ENCODE measurements around the gene PCP4L1.

PCP4L1 gene

DNA sequence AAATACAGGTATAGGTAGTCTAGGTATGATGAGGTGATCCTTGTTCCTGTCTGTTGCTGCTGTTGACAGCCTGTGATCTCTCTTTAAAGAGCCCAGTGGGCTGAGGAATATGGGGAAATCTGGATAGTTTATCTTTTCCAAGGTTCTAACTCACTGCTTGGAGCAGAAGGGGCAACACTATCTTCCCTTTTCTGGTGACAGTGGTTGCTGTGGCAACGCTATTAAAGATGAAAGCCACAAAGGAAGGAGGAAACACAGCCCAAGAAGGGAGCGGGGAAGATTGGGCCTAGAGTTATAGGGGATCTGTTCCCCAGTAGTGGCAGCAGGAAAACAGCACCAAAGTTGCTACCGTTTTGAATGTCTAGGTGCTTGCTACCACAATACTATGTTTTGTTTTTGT lies 8.8 kb downstream of the PCP4L1 start:
- DNase-seq (ENCODE audit: low read depth) = no peak

DNA sequence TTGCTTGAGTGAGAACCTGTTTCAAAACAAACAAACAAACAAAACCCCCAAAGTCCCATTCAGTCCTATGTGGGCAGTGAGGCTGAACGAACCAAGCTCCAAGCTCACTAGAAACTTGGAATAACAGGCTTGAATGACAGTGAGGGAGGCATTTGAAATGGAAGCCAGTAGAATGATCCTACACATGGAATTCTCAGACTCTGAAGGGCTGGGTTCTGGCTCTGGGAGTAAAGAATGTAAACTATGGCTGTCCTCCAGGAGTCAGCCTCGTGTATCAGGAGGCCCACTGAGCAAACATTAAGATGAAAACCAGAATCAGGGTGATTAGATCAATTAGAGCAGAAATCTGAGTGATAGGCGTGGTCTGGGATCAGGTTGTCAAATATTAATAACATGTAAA lies 14.9 kb downstream of the PCP4L1 start:
- no peak for DNase-seq (ENCODE audit: low read depth)

- no peak for DNase-seq (ENCODE audit: low read depth)
Measured at GRCh38 chr1:161274874-161275273, 16.3 kb downstream of the PCP4L1 start.

GRCh38 chr1:161282991-161283390 lies 24.4 kb downstream of the PCP4L1 start:
- no peak for DNase-seq (ENCODE audit: low read depth)

DNA sequence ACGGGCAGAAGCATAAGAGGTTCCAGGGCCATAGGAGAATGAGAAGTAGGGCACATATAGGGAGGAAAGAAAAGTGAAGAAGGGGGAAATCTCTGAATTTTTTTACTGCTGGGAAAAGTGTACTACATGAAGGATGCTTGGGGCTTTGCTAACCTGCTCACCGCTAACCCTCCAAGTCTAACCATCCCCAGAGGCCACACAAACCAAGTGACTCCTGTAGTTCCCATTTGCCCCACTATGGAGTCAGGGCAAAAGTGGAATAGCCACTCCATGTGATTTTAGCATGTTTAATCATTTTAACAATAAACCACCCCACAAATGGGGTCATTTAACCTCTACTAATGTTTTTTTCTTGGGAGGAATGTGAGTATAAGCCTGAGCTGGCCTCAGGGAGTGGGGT lies 26.6 kb downstream of the PCP4L1 start:
- DNase-seq (ENCODE audit: low read depth) = no peak

- no peak for DNase-seq (ENCODE audit: low read depth)
Measured at GRCh38 chr1:161285521-161285920, 27.0 kb downstream of the PCP4L1 start.

DNA sequence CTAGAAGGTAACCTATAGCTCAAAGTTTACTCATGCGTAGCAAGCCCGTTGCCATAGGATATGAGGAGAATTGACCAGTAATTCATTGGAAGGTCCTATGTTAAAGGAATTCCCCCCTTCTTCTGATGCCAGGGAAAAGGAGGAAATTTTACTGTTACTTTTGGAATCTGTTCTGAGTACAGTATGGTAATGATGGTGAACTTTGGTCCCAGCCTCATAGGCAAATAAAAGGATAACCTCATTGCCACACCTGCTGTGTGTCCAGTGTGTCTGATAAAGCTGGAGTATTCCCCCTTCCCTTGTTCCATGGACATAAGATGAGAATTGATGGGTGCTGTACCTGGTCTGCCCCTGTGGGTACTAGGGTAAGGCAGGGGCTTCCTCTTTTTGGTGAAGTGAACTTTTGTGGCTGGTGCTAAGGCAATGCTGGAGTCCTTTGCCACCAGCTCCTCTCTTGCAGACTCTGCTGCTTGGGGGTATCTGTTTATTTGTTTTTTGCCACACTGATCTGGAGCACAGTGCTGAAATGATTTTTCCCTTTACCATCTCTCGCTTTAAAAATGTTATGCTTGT lies 29.0 kb downstream of the PCP4L1 start:
- no peak for DNase-seq (ENCODE audit: low read depth)

GRCh38 chr1:161290779-161291178 lies 32.2 kb downstream of the PCP4L1 start:
- no peak for DNase-seq (ENCODE audit: low read depth)

DNA sequence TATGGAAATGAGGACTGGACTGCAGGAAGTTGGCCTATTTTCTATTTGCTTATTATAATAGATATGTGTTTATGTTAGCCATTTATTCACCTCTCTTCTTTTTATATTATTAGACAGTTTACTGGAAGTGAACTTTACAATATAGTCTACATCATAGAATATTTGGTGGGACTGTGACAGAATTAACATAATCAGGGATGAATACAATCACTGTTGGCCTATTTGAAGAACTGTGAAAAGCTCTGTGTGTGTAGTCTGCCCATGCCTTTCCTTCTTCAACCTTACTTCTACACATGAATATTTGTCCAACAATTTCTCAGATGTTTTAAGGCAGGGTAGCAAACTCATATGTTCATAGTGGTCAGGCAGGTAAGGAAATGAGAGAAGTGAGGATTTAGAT lies 38.9 kb downstream of the PCP4L1 start:
- DNase-seq (ENCODE audit: low read depth) = no peak

DNA sequence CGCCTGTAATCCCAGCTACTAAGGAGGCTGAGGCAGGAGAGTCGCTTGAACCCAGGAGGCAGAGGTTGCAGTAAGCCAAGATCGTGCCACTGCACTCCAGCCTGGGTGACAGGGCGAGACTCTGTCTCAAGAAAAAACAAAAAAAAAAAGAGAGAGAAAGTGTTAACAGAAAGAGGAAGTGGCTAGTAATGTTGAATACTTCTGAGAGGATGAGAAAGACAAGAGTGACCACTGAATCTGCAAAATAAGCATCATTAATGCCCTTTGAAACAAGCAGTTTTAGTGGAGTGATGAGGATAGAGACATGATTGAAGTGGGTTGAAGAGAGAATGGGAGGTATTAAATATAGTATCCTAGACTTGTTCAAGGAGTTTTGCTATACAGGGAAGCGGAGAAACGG lies 39.6 kb downstream of the PCP4L1 start:
- no peak for DNase-seq (ENCODE audit: low read depth)

- no peak for DNase-seq (ENCODE audit: low read depth)
Measured at GRCh38 chr1:161299347-161299746, 40.8 kb downstream of the PCP4L1 start.

DNA sequence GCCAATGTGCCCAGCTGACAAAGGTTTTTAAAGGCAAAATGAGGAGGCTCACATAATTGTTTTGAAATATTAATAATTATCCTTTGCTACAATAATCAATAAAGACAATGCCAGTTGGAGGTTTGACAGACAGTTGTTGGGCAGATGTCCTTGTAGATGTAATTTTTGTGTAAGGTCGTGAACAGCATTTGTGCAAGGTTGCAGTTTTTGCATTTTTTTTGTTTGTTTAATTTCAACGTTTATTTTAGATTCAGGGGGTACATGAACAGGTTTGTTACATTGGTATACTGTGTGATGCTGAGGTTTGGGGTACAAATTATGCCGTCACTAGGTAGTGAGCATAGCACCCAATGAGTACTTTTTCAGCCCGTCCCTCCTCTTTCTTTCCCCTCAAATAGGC lies 41.9 kb downstream of the PCP4L1 start:
- DNase-seq (ENCODE audit: low read depth) = no peak

DNA sequence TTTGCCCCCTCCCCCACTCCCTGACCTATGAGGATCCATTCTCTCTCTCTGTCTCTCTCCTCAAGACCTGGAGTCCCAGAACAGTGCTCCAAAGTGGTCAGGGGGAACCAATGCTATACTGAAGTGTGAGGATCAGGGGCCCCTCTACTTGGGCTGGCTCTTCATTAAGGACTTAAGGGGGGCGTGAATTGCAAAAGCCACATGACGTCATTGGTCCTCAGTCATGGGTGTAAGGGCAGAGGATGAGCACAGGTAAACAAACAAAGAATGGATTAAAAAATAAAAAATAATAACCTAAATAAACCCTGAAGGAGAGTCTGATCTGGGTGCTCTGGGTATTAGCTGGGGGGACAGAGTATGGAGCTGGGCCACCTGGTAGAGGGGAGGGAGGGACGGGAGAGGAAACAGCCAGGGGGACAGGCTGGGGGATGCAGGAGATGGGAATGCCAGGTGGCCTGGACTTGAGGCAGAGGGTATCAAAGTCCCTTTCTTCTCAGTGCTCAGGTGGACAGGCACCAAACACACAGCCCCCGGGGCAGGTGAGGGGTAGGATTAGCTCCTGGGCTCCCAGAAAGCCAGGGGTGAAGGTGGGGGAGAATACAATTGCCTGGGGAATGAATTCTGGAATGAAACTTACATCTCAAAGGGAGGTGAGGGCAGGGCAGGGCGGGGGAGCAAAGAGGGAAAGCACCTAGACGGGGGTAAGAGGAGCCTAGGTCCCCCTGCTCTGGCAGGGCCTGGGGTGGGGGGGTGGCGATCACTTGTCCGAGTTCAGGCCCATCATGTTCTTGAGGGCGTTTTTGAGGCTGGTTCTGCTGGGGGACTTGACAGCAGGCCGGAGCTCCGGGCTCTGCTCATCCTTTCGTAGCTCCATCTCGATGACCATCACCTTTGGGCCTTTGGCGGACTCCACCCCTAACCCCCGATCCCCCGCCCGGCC lies 46.7 kb downstream of the PCP4L1 start:
- no peak for DNase-seq (ENCODE audit: low read depth)

DNA sequence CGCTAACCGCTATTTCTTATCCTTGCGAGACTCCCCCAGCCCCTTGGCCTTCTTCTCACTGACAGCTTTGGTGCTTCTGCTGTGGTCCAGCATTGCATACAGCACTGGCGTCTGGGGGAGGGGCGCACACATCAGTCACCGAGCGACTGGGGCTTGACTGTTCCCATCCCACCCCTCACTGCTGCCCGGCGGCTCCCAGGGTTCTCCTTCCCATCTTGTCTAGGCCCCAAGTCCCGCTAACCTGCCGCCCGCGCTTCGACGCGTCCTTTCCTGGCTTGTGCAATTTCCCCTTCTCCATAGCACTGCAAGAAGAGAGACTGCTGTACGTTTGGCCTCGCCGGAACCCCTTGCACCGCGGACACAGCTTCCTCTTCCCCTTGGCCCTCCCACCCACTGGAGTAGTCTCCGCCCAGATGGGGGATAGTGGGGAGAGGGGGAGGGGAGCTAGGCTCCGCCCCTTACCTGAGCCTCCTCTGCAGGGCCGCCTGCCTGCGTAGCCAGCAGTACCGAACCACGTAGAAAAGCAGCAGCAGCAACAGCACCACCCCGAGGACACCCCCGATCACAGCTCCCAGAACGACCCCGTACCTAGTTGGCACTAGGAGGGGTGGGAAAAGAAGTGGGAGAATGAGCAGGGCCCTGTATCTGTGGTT lies 47.4 kb downstream of the PCP4L1 start:
- no peak for DNase-seq (ENCODE audit: low read depth)

GRCh38 chr1:161307230-161307768 lies 48.8 kb downstream of the PCP4L1 start:
- DNase-seq (ENCODE audit: low read depth) = peak; percentile 37

GRCh38 chr1:161307892-161308638 lies 49.5 kb downstream of the PCP4L1 start:
- DNase-seq (ENCODE audit: low read depth) = no peak

DNA sequence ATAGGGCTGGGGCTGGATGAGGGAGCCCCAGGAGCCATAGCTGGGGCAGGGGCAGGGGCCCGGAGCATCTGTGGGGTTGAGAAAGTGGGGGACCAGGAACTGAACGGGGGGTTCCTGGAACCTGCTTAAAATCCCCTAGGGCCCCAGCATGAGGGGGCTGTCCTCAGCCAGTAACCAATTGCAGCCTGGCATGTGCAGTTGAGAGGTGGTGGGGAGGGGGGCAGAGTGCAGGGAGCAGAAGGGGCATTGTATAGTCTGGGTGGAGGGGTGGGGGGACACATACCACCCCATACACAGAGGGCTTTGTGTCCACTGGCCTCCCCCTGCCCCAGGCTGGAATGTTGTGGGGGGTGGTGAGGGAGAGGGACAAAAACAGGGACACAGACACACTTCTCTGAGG lies 51.3 kb downstream of the PCP4L1 start, which contains the start of gene MPZ:
TSS of gene MPZ (minus strand) at position 101 of the 400 bp plus-strand sequence. CDS start at position 38, 63 bp downstream.
- DNase-seq (ENCODE audit: low read depth) = no peak

- no peak for DNase-seq (ENCODE audit: low read depth)
Measured at GRCh38 chr1:161311595-161312181, 53.1 kb downstream of the PCP4L1 start.

GRCh38 chr1:161313554-161314200 lies 55.1 kb downstream of the PCP4L1 start:
- DNase-seq (ENCODE audit: low read depth) = no peak

- peak; percentile 82 for DNase-seq (ENCODE audit: low read depth)
Measured at GRCh38 chr1:161314201-161314981, 55.8 kb downstream of the PCP4L1 start, which contains the start of gene SDHC. Gene SDHC, plus strand, starts transcription at chr1:161314381. Its CDS starts 25 bp downstream, at chr1:161314406.
